Gastrocnemius medialis (tissue), 4 donors: ENCODE data around the gene HDAC4. TPM values are rescaled to one million over a fixed set of nuclear protein-coding genes. Genes with fewer than 3 reads are reported as not detected.

ENCODE experiments used
- ATAC-seq, 2 donors: fragments of 150-250 bp; one replicate each; pipeline ENCODE4 v1.9.1; 2016
- DNase-seq, 2 donors: peaks; one replicate each; pipeline ENCODE4 v3.0.0-alpha.2; 2019
- H3K27ac ChIP-seq, 4 donors: fragments of 200-600 bp; sonication (generic); 1 replicate in 1 of 4; 2 replicates in 3 of 4; pipeline ENCODE4 v1.5.1; 2016 to 2018; ENCODE audit warnings: mild to moderate bottlenecking in 2 of 4, moderate library complexity in 1 of 4
- H3K27me3 ChIP-seq, 3 donors: fragments of 200-600 bp; sonication (generic) in 2 of 3; 1 replicate in 1 of 3; 2 replicates in 2 of 3; pipeline versions ENCODE4 v1.5.1 to v1.6.0; 2016 to 2019; ENCODE audit warnings: mild to moderate bottlenecking in 1 of 3, moderate library complexity in 1 of 3
- H3K36me3 ChIP-seq, 2 donors: fragments of 200-600 bp; sonication (generic) in 1 of 2; one replicate each; pipeline ENCODE4 v1.5.1; 2017 to 2018
- H3K4me1 ChIP-seq, 2 donors: fragments of 200-600 bp; sonication (generic) in 1 of 2; one replicate each; pipeline ENCODE4 v1.5.1; 2016 to 2017; ENCODE audit warnings: mild to moderate bottlenecking in 2 of 2
- H3K4me3 ChIP-seq, 4 donors: fragments of 200-600 bp; sonication (generic) in 3 of 4; 1 replicate in 1 of 4; 2 replicates in 3 of 4; pipeline ENCODE4 v1.5.1; 2016 to 2019; ENCODE audit warnings: mild to moderate bottlenecking in 2 of 4
- H3K9me3 ChIP-seq, 3 donors: fragments of 200-600 bp; sonication (generic) in 2 of 3; 1 replicate in 1 of 3; 2 replicates in 2 of 3; pipeline ENCODE4 v1.5.1; 2016 to 2019
- POLR2A ChIP-seq, 2 donors: fragments of 450-650 bp; IDR thresholded peaks; one replicate each; pipeline ENCODE4 v1.6.1; 2017; ENCODE audit warnings: antibody characterized with exemption in 2 of 2, mild to moderate bottlenecking in 2 of 2, moderate library complexity in 2 of 2
- in situ Hi-C, 4 donors: fragments of 200-750 bp; cut with MboI; loops; one replicate each; pipeline versions ENCODE4 v1.15.0 to v1.8.0; 2017; ENCODE audit warnings: low sequenced_read_pairs in 4 of 4
- intact Hi-C: fragments of 100-400 bp; cut with DNase I; formaldehyde crosslinking; loops from one replicate; pipeline ENCODE4 v1.15.1; 2023; ENCODE audit warnings: low total_unique reads
- total RNA-seq, 4 donors: library from RNA; depleted of rRNA; stranded (reverse); fragments of >200 nt; gene quantifications; one replicate each; pipeline versions ENCODE4 v1.1.0 to v1.2.3, GENCODE V29; 2016
- TF ChIP-seq, protein P1 (sequence below), 5 experiments: fragments of 450-650 bp in 3 of 5; fragments of 200-600 bp in 2 of 5; sonication (generic) in 2 of 5; IDR thresholded peaks in 4 of 5; conservative IDR thresholded peaks in 1 of 5; 1 replicate in 4 of 5; 2 replicates in 1 of 5; pipeline ENCODE4 v1.5.1; 2016 to 2019; ENCODE audit warnings: antibody characterized with exemption in 5 of 5, mild to moderate bottlenecking in 3 of 5, moderate library complexity in 3 of 5

Gene HDAC4
- total RNA-seq, 4 donors from 2014 or later = 23.6 to 257 (median 119) TPM

DNA sequence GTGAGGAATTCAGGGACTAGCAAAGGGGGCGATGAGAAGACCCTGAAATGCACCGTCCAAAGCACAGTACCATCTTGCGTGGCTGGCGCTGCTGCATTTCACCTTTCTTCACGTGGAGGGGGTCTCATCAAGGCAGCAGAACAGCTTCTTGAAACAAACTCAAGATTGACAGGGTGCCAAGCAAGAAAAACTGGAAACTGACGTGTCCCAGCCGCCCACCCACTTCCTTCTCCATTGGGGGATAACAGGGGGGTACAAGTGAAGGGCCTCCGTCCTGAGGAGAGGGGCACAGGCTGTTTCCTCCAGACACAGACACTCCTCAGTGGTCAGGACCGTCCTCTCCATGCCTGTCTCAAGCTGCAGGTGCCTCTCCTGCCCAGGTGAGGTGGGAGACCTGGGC is 32.5 kb downstream of the HDAC4 start:
- in situ Hi-C loops = no loop called here
- H3K27ac ChIP-seq = no peak overlapping the region

GRCh38 chr2:239366740-239367139 is 34.1 kb downstream of the HDAC4 start:
- Histone ChIP-seq H3K36me3 (no peaks in the 10 kb centered on the region), H3K27ac (no peak overlapping the region), H3K9me3 (no peaks in the 10 kb centered on the region), H3K4me3 (no peak overlapping the region), H3K27me3 (no peaks in the 10 kb centered on the region), H3K4me1 (peaks cover 3 to 11% of the 10 kb centered on the region in 2 donors)
- intact Hi-C loops (no loop called here), in situ Hi-C loops (no loop called here)
- TF ChIP-seq, protein P1, sequence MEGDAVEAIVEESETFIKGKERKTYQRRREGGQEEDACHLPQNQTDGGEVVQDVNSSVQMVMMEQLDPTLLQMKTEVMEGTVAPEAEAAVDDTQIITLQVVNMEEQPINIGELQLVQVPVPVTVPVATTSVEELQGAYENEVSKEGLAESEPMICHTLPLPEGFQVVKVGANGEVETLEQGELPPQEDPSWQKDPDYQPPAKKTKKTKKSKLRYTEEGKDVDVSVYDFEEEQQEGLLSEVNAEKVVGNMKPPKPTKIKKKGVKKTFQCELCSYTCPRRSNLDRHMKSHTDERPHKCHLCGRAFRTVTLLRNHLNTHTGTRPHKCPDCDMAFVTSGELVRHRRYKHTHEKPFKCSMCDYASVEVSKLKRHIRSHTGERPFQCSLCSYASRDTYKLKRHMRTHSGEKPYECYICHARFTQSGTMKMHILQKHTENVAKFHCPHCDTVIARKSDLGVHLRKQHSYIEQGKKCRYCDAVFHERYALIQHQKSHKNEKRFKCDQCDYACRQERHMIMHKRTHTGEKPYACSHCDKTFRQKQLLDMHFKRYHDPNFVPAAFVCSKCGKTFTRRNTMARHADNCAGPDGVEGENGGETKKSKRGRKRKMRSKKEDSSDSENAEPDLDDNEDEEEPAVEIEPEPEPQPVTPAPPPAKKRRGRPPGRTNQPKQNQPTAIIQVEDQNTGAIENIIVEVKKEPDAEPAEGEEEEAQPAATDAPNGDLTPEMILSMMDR (IDR thresholded peaks at IDR 0.05 in 4 of 5, conservative IDR thresholded peaks at IDR 0.05 in 1 of 5) = no peak
- no peak for TF ChIP-seq POLR2A (IDR thresholded peaks at IDR 0.05)
- no peak for ATAC-seq
- no peak for DNase-seq

More for the DNA sequence above, 32.5 kb downstream of the HDAC4 start:
- intact Hi-C loops = no loop called here
- Histone ChIP-seq H3K27me3 (no peaks in the 10 kb centered on the region), H3K4me1 (no peaks in the 10 kb centered on the region), H3K36me3 (no peaks in the 10 kb centered on the region), H3K4me3 (no peak overlapping the region), H3K9me3 (no peaks in the 10 kb centered on the region)
- ATAC-seq (no peak), DNase-seq (no peak)
- TF ChIP-seq POLR2A (IDR thresholded peaks at IDR 0.05) = no peak
- TF ChIP-seq, protein P1 (IDR thresholded peaks at IDR 0.05 in 4 of 5, conservative IDR thresholded peaks at IDR 0.05 in 1 of 5) = no peak

GRCh38 chr2:239365782-239366435 is 34.9 kb downstream of the HDAC4 start:
- in situ Hi-C loops (no loop called here), intact Hi-C loops (no loop called here)
- H3K9me3 ChIP-seq = no peaks in the 10 kb centered on the region
- DNase-seq = no peak
- no peaks in the 10 kb centered on the region for H3K36me3 ChIP-seq
- TF ChIP-seq POLR2A (IDR thresholded peaks at IDR 0.05) = no peak
- TF ChIP-seq, protein P1 (IDR thresholded peaks at IDR 0.05 in 4 of 5, conservative IDR thresholded peaks at IDR 0.05 in 1 of 5) = no peak
- H3K4me1 ChIP-seq = peaks cover 10 to 11% of the 10 kb centered on the region in 2 donors
- no peaks in the 10 kb centered on the region for H3K27me3 ChIP-seq
- H3K4me3 ChIP-seq = no peak overlapping the region
- ATAC-seq = no peak
- H3K27ac ChIP-seq = no peak overlapping the region

GRCh38 chr2:239365071-239365781 is 35.6 kb downstream of the HDAC4 start:
- intact Hi-C loops = no loop called here
- DNase-seq (no peak), ATAC-seq (no peak)
- Histone ChIP-seq H3K4me1 (peaks cover 11 to 14% of the 10 kb centered on the region in 2 donors), H3K27ac (no peak overlapping the region), H3K4me3 (no peak overlapping the region), H3K27me3 (no peaks in the 10 kb centered on the region), H3K36me3 (no peaks in the 10 kb centered on the region), H3K9me3 (no peaks in the 10 kb centered on the region)
- TF ChIP-seq POLR2A (IDR thresholded peaks at IDR 0.05) = no peak
- in situ Hi-C loops = no loop called here

- no peak for ATAC-seq
- intact Hi-C loops = no loop called here
Observed at GRCh38 chr2:239363946-239364637, 36.7 kb downstream of the HDAC4 start.

More at GRCh38 chr2:239363946-239364637, 36.7 kb downstream of the HDAC4 start:
- peaks cover 11 to 14% of the 10 kb centered on the region in 2 donors for H3K4me1 ChIP-seq
- H3K9me3 ChIP-seq = no peaks in the 10 kb centered on the region
- H3K27me3 ChIP-seq = no peaks in the 10 kb centered on the region
- DNase-seq = no peak
- in situ Hi-C loops = no loop called here
- no peak overlapping the region for H3K4me3 ChIP-seq
- no peaks in the 10 kb centered on the region for H3K36me3 ChIP-seq
- TF ChIP-seq POLR2A (IDR thresholded peaks at IDR 0.05) = no peak
- TF ChIP-seq, protein P1 (IDR thresholded peaks at IDR 0.05 in 4 of 5, conservative IDR thresholded peaks at IDR 0.05 in 1 of 5) = no peak
- no peak overlapping the region for H3K27ac ChIP-seq
